HT1080 (cell line): ENCODE measurements around the gene BIRC7. TPM values are rescaled to one million over a fixed set of nuclear protein-coding genes. Genes with fewer than 3 reads are reported as not detected.

Experiments
- DNase-seq: peaks from one replicate; pipeline ENCODE4 v3.0.0-alpha.2; 2015; ENCODE audit warnings: low read depth
- polyA plus RNA-seq, 2 experiments: library from polyadenylated mRNA; depleted of rRNA; stranded (reverse); fragments of >200 nt; gene quantifications; 2 replicates each; pipeline ENCODE4 v1.2.3, GENCODE V29; 2015
- total RNA-seq: library from RNA; depleted of rRNA; stranded (reverse); fragments of >200 nt; shearing (Covaris generic); gene quantifications from 2 replicates; pipeline ENCODE4 v1.2.3, GENCODE V29; 2014; rRNA removed

BIRC7 gene, protein sequence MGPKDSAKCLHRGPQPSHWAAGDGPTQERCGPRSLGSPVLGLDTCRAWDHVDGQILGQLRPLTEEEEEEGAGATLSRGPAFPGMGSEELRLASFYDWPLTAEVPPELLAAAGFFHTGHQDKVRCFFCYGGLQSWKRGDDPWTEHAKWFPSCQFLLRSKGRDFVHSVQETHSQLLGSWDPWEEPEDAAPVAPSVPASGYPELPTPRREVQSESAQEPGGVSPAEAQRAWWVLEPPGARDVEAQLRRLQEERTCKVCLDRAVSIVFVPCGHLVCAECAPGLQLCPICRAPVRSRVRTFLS
- total RNA-seq, result not detected in 2 replicates
- polyA plus RNA-seq (2015; cell fraction: cytosol; rRNA removed), result not detected in 2 replicates
- polyA plus RNA-seq (2015; cell fraction: nucleus; rRNA removed), result not detected in 2 replicates

DNA sequence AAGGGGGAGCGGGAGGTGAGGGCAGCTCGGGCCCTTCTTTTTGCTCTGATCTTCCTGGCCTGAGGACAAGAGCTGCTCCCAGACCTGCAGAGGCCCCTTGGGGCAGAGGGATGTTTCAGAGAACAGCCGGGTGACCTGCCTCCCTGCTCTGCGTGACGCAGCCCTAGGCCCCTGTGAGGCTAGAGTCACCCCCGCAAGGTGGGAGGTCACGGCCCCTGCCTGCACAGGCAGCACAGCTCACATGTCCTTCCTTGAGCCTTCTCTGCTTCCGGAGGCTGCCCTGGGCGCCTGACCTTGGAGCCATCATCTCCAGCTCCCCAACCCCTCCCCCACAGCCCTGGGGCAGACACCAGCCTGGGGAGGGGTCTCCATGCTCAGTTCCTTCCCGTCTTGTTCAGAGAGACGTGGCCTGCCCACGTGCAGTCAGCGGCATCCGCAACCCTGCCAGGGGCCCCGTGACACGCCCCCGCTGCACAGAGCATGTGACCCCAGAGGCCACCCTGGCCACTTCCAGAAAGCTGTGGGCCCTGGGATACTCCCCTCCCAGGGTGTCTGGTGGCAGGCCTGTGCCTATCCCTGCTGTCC, at the start of gene BIRC7:
Gene BIRC7, plus strand, starts transcription at position 507 of the 585 bp plus-strand sequence. CDS start 192 bp downstream, outside the sequence.
- DNase-seq, result no peak

DNA sequence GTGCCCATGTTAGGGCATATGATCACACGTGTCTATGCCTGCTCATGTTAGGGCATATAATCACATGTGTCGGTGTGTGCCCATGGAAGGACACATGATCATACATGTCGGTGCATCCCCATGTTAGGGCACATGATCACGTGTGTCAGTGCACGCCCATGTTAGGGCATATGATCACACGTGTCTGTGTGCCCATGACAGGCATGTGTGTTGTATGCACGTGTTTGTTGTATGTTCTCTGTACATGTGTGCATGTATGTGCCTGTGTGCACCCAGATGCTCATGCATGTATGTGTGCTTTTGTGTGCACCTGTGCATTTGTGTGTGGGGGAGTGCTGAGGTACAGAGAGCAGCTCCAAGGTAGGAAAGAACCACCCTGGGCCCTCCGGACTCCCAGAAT, 49.6 kb upstream of the BIRC7 start:
- no peak for DNase-seq

- DNase-seq, result peak; percentile 38
Observed at GRCh38 chr20:63186528-63187316, 49.0 kb upstream of the BIRC7 start.

- no peak for DNase-seq
Observed at GRCh38 chr20:63187338-63188158, 48.2 kb upstream of the BIRC7 start.

- no peak for DNase-seq
Observed at GRCh38 chr20:63188159-63188442, 47.6 kb upstream of the BIRC7 start.

DNA sequence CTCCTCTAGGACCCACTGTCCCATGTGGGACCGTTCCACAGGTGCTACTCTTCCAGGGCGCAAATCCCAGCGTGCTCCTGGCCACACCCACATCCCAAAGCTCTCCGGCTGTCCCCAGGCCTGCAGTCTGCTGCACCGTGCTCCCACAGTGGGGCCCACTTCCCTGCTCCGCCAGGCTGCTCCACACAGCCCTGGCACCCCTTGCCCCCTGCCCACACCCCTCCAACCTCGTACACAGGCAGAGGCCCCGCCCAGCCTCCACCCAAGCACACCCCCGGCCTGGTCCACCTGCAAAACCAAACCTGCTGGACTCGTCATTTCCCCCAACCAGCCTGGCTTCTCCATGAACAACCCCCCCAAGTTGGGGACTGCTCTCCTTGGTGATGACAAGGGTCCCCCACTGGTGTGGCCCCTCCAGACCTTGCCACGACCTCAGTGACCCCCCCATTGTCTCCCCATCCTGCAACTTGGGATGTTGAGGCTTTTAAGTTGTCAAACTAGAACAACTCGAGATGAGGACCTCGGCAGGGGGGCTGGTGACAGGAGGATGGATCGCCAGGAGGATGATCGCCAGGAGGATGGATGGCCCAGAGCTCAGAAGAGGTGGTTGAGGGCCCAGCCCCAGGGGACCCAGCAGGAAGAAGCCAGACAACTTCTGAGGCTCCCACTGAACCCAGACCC, 46.9 kb upstream of the BIRC7 start:
- DNase-seq, result no peak

GRCh38 chr20:63189322-63189642, 46.4 kb upstream of the BIRC7 start:
- DNase-seq, result no peak

DNA sequence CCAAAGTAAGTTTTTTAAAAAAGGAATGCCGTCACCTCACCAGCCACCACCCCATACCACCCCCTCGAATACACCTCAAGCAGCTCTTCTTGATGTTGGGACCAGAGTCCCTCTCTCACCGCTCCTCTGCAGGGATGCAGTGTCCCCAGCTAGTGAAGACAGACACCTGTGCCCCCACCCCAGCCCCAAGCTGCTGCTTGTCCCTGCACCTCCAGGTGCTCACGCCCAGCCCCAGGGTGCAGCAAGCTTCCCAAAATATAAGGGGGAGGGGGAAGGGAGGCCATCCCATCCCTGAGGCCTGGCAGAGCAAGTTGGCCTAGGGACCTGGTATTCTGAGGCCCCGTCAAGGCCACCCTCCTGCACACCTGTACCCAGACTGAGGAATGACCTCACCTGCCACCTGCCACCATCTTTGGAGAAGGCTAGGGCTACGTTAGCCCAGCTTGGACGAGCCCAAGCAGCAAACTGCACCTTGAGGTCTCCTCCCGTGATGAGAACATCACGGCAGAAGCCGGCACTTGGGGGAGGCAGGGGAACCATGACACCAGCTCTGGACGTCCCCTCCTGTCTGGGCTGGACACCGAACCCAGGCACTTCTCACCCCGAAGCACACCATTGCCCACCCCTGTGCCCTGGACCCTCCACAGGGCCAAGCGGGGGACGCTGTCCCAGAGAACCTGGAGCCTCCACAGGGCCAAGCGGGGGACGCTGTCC, 45.7 kb upstream of the BIRC7 start:
- no peak for DNase-seq

DNA sequence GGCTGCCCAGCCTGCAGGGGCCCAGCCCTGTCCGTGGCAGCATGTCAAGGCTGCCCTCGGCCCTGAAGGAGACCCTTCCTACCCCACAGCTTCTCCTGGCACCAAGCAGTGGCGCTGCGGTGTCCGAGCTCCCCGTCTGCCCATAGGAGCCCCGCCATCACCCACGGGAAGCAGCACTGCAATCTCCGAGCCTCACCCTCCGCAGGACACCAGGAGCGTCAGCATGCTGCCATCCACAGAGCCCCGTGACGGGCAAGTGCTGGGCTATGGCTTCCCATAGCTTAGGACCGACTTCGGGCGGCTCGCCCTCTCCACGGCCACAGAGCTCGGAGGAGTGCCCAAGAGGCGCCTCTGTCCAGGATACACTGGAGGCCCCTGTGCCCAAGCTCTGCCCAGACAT, 44.9 kb upstream of the BIRC7 start:
- DNase-seq, result no peak

GRCh38 chr20:63191400-63191799, 44.3 kb upstream of the BIRC7 start:
- DNase-seq, result peak; percentile 73

- no peak for DNase-seq
Observed at GRCh38 chr20:63192721-63193120, 43.0 kb upstream of the BIRC7 start.

- DNase-seq, result no peak
Observed at GRCh38 chr20:63194007-63194796, 41.5 kb upstream of the BIRC7 start.

GRCh38 chr20:63194797-63195173, 40.9 kb upstream of the BIRC7 start:
- DNase-seq, result no peak

DNA sequence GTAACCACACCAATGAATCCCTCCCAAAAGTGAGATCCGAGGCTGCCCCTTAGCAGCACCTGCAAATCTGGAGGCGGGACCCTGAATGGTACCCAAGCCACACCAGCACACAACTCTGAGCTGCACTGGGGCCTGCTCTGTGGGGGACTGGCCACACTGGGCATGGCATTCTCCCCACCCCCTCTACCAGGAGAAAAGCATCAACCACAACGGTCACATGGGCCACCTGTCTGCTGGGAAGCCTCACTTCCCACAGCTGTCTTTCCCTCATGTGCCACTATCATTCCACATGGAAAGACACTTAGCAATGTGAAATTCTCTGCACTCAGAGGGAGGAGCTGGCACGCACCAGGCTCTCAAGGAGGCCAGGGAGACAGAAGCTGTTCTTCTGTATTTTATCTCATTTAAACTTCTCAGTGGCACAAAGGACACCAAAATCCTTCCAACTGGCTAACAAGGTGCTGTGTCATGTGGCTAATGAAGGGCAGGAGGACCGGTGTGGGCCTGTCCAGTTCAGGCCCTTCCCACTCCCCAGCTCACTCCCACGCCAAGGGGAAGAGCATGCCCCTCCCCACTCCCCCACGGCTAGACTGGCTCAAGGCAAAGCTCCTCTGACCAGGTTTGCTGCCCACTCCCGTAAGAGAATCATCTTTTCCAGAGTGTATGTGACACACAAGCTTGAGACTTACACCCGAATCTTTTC, 38.8 kb upstream of the BIRC7 start:
- no peak for DNase-seq

DNA sequence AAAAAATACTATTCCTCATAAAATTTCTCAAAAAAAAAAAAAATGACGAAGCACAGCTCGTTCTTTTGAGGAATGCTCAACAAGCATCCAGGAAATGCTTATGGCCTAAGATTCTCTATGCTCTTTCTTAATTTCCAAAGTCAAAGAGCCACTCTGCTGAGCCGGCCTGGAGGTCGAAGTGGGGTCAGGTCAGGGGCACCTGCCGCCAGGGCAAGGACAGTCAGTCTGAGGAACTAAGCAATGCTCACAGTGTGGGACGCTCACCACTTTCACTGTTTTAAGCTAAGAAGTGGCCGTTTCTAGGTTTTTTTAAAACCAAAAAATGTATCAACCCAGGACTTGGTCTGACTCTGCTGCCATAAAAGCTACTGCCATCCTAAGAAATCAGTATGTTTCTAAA, 37.1 kb upstream of the BIRC7 start:
- DNase-seq, result no peak

GRCh38 chr20:63202021-63202420, 33.7 kb upstream of the BIRC7 start:
- DNase-seq, result no peak

- DNase-seq, result no peak
Observed at GRCh38 chr20:63202811-63203526, 32.7 kb upstream of the BIRC7 start.

- DNase-seq, result no peak
Observed at GRCh38 chr20:63204362-63204761, 31.3 kb upstream of the BIRC7 start.
